ENCODE measurements around the gene ZSCAN5C. TPM values are rescaled to one million over a fixed set of nuclear protein-coding genes. Genes with fewer than 3 reads are reported as not detected.
"Not testable (repeated sequence)": the region's sequence is repeated elsewhere in the genome, so short reads cannot be mapped to it uniquely, and the experiment has no call there.

ZSCAN5C gene
- total and polyA plus RNA-seq, 2 experiments from 2014 or later: not detected

GRCh38 chr19:56221851-56222250, 19.8 kb downstream of the ZSCAN5C start:
- no peak overlapping the region for H3K4me3 ChIP-seq
- no peak overlapping the region for H2AFZ ChIP-seq
- no peaks in the 10 kb centered on the region for H4K20me1 ChIP-seq (ENCODE audit: insufficient read depth, poor library complexity, severe bottlenecking)
- no peak for TF ChIP-seq EZH2 (IDR thresholded peaks at IDR 0.05; ENCODE audit: borderline replicate concordance)
- TF ChIP-seq CTCF (IDR thresholded peaks at IDR 0.05; ENCODE audit: poor library complexity): no peak
- TF ChIP-seq EZH2phosphoT487 (IDR thresholded peaks at IDR 0.05; ENCODE audit: low read depth, severe bottlenecking, unreplicated experiment): no peak
- no peaks in the 10 kb centered on the region for H3K27me3 ChIP-seq
- no peak overlapping the region for H3K27ac ChIP-seq
- no peak for DNase-seq (ENCODE audit: low spot score)
- no peak overlapping the region for H3K4me2 ChIP-seq
- H3K9me3 ChIP-seq (ENCODE audit: low read depth): no peaks in the 10 kb centered on the region
- H3K36me3 ChIP-seq (replicated peaks; ENCODE audit: insufficient read depth, low read depth): no peaks in the 10 kb centered on the region
- H3K79me2 ChIP-seq: no peaks in the 10 kb centered on the region
- 91% methylated on average over 14 of the region's 14 CpGs for WGBS (ENCODE audit: low lambda C conversion rate, missing lambda C conversion rate)
- no peaks in the 10 kb centered on the region for H3K9me2 ChIP-seq (replicated peaks; ENCODE audit: insufficient read depth)
- no peaks in the 10 kb centered on the region for H3K4me1 ChIP-seq (ENCODE audit: insufficient read depth)

GRCh38 chr19:56222901-56223300, 20.8 kb downstream of the ZSCAN5C start:
- Histone ChIP-seq H4K20me1 (ENCODE audit: insufficient read depth, poor library complexity, severe bottlenecking) (no peaks in the 10 kb centered on the region), H3K9me2 (replicated peaks; ENCODE audit: insufficient read depth) (no peaks in the 10 kb centered on the region), H3K4me1 (ENCODE audit: insufficient read depth) (no peaks in the 10 kb centered on the region), H3K27me3 (no peaks in the 10 kb centered on the region), H3K9me3 (ENCODE audit: low read depth) (no peaks in the 10 kb centered on the region), H3K79me2 (no peaks in the 10 kb centered on the region), H3K4me2 (no peak overlapping the region), H3K36me3 (replicated peaks; ENCODE audit: insufficient read depth, low read depth) (no peaks in the 10 kb centered on the region), H3K27ac (no peak overlapping the region), H2AFZ (no peak overlapping the region), H3K4me3 (no peak overlapping the region)
- DNase-seq (ENCODE audit: low spot score): no peak
- TF ChIP-seq CTCF (IDR thresholded peaks at IDR 0.05; ENCODE audit: poor library complexity) (no peak), EZH2phosphoT487 (IDR thresholded peaks at IDR 0.05; ENCODE audit: low read depth, severe bottlenecking, unreplicated experiment) (no peak), EZH2 (IDR thresholded peaks at IDR 0.05; ENCODE audit: borderline replicate concordance) (no peak)
- 85% methylated on average over 6 of the region's 6 CpGs for WGBS (ENCODE audit: low lambda C conversion rate, missing lambda C conversion rate)

DNA sequence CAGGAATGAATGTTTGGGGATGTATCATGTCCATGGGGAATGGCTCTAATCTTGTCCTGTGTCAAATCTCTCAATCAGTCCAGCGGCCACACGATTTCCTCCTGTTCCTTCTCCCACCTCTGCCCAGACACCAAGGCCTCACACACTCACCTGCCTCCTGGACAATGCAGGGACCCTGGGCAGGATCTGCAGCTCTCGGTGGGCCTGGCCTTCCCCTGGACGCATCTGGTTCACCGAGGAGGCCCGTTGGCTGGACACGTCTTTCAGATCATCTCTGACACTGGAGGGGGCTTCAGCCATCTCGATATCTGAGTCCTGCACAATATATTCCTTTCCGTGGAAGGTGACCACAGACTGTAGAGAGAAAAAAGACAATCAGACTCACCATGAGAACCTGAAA, 21.4 kb downstream of the ZSCAN5C start:
- no peaks in the 10 kb centered on the region for H3K36me3 ChIP-seq (replicated peaks; ENCODE audit: insufficient read depth, low read depth)

DNA sequence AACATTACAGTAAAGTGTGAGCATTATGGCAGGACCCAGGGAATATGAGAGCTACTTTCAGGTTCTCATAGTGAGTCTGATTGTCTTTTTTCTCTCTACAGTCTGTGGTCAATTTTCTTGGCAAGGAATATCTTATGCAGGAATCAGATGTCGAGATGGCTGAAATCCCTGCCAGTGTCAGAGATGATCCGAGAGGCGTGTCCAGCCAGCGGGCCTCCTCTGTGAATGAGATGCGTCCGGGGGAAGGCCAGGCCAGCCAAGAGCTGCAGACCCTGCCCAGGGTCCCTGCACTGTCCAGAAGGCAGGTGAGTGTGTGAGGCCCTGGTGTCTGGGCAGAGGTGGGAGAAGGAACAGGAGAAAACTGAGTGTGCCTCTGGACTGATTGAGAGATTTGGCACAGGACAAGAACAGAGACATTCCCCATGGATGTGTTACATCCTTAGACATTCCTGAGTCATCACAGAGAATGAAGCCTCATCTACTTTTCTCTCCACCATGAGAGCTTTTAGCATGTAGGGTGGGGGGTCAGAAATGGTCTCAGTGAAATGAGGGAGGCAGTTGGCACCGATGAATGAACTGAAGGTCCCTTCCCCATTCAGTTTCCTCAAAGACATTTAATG, 43.2 kb downstream of the ZSCAN5C start:
- TF ChIP-seq EZH2 (IDR thresholded peaks at IDR 0.05; ENCODE audit: borderline replicate concordance) (no peak), CTCF (IDR thresholded peaks at IDR 0.05; ENCODE audit: poor library complexity) (no peak), EZH2phosphoT487 (IDR thresholded peaks at IDR 0.05; ENCODE audit: low read depth, severe bottlenecking, unreplicated experiment) (no peak)
- H3K79me2 ChIP-seq: no peaks in the 10 kb centered on the region
- no peaks in the 10 kb centered on the region for H3K27me3 ChIP-seq
- no peaks in the 10 kb centered on the region for H3K4me1 ChIP-seq (ENCODE audit: insufficient read depth)
- WGBS (ENCODE audit: low lambda C conversion rate, missing lambda C conversion rate): 91% methylated on average over 7 of the region's 7 CpGs
- H3K4me2 ChIP-seq: no peak overlapping the region
- no peaks in the 10 kb centered on the region for H3K36me3 ChIP-seq (replicated peaks; ENCODE audit: insufficient read depth, low read depth)
- no peak overlapping the region for H3K4me3 ChIP-seq
- no peak for DNase-seq (ENCODE audit: low spot score)
- no peaks in the 10 kb centered on the region for H3K9me3 ChIP-seq (ENCODE audit: low read depth)
- H3K9me2 ChIP-seq (replicated peaks; ENCODE audit: insufficient read depth): no peaks in the 10 kb centered on the region
- H4K20me1 ChIP-seq (ENCODE audit: insufficient read depth, poor library complexity, severe bottlenecking): no peaks in the 10 kb centered on the region
- H2AFZ ChIP-seq: no peak overlapping the region
- H3K27ac ChIP-seq: no peak overlapping the region

More for the DNA sequence above, 21.4 kb downstream of the ZSCAN5C start:
- Histone ChIP-seq H3K9me2 (replicated peaks; ENCODE audit: insufficient read depth) (no peaks in the 10 kb centered on the region), H3K4me1 (ENCODE audit: insufficient read depth) (no peaks in the 10 kb centered on the region), H4K20me1 (ENCODE audit: insufficient read depth, poor library complexity, severe bottlenecking) (no peaks in the 10 kb centered on the region), H3K4me3 (no peak overlapping the region), H2AFZ (no peak overlapping the region), H3K27ac (no peak overlapping the region), H3K4me2 (no peak overlapping the region), H3K79me2 (no peaks in the 10 kb centered on the region), H3K27me3 (no peaks in the 10 kb centered on the region), H3K9me3 (ENCODE audit: low read depth) (no peaks in the 10 kb centered on the region)
- TF ChIP-seq EZH2phosphoT487 (IDR thresholded peaks at IDR 0.05; ENCODE audit: low read depth, severe bottlenecking, unreplicated experiment): no peak
- WGBS (ENCODE audit: low lambda C conversion rate, missing lambda C conversion rate): 92% methylated on average over 9 of the region's 9 CpGs
- no peak for DNase-seq (ENCODE audit: low spot score)

DNA sequence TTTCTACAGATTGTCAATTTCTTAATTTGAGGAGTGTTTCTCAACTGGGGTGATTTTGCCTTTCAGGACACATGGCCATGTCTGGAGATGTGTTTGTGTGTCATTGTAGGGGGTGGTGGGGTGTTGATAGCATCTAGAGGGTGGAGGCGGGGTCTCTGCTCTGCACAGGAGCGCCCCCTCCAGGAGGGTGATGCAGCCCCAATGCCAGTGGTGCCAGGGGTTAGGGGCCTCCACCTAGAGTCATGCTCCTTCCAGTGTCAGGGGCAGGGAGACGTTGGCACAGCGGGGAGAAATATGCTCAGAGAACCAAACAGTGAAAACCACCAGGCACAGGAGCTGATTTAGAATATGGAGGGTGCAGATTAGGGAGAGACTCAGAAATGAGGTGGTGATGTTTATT, 43.7 kb downstream of the ZSCAN5C start:
- H3K4me3 ChIP-seq; H3K4me1 ChIP-seq (ENCODE audit: insufficient read depth); H2AFZ ChIP-seq; DNase-seq (ENCODE audit: low spot score); H3K9me3 ChIP-seq (ENCODE audit: low read depth); H3K79me2 ChIP-seq; H3K36me3 ChIP-seq (replicated peaks; ENCODE audit: insufficient read depth, low read depth); H3K9me2 ChIP-seq (replicated peaks; ENCODE audit: insufficient read depth); H3K27me3 ChIP-seq; H4K20me1 ChIP-seq (ENCODE audit: insufficient read depth, poor library complexity, severe bottlenecking); H3K4me2 ChIP-seq; H3K27ac ChIP-seq: not testable (repeated sequence)
- 84% methylated on average over 3 of the region's 4 CpGs for WGBS (ENCODE audit: low lambda C conversion rate, missing lambda C conversion rate)

DNA sequence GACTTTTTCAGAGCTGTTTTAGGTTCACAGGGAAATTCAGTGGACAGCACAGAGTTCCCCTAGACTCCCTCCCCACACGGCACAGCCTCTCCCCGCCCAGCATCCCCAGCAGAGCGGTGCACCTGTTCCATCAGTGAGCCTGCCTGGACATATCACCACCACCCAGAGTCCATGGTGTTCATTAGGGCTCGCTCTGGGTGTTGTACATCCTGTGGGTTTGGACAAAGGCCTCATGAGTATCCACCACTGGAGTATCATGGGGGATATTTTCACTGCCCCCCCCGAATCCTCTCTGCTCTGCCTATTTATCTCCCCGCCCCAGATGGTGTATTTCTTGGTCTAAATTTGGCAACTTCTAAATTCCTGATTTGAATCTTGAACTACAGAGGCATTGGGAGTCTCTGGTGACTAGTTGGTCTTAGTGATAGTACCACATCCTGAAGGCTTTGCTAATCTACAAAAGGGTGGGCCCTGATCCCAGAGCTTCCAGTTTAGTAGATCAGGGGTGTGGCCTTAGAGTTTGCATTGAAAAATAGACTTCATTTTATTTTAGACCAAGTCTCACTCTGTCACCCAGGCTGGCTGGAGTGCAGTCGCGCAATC, 46.8 kb downstream of the ZSCAN5C start:
- not testable (repeated sequence) for DNase-seq (ENCODE audit: low spot score); H3K27me3 ChIP-seq; H2AFZ ChIP-seq; H3K79me2 ChIP-seq; H3K36me3 ChIP-seq (replicated peaks; ENCODE audit: insufficient read depth, low read depth); H4K20me1 ChIP-seq (ENCODE audit: insufficient read depth, poor library complexity, severe bottlenecking); H3K4me2 ChIP-seq; H3K27ac ChIP-seq; H3K4me3 ChIP-seq; H3K4me1 ChIP-seq (ENCODE audit: insufficient read depth); H3K9me2 ChIP-seq (replicated peaks; ENCODE audit: insufficient read depth); H3K9me3 ChIP-seq (ENCODE audit: low read depth)
- WGBS (ENCODE audit: low lambda C conversion rate, missing lambda C conversion rate): 91% methylated on average over 6 of the region's 8 CpGs

Data from hepatocyte (in vitro differentiated cells).